ENCODE data around the gene GLTPD2.

DNA sequence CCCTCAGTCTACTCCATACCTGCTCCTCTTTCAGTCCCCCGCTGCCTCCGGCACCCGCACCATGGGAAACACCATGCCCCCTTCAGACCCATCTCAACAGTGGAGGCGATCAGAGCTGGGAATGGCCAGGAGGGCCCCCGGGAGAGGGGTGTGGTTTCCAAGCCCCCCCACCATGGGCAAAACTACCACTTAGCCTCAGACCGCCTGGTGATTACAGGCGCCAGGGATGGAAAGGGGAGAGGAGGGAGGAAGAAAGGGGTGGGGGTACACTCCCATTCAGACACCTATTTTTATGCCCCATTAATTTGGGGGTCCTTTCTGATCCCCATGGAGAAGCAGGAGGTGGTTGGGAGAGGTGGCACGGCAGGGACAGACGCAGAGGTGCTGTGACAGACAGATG is 13.5 kb downstream of the GLTPD2 start, which contains the start of gene C17orf114:
- TF ChIP-seq, protein P1, sequence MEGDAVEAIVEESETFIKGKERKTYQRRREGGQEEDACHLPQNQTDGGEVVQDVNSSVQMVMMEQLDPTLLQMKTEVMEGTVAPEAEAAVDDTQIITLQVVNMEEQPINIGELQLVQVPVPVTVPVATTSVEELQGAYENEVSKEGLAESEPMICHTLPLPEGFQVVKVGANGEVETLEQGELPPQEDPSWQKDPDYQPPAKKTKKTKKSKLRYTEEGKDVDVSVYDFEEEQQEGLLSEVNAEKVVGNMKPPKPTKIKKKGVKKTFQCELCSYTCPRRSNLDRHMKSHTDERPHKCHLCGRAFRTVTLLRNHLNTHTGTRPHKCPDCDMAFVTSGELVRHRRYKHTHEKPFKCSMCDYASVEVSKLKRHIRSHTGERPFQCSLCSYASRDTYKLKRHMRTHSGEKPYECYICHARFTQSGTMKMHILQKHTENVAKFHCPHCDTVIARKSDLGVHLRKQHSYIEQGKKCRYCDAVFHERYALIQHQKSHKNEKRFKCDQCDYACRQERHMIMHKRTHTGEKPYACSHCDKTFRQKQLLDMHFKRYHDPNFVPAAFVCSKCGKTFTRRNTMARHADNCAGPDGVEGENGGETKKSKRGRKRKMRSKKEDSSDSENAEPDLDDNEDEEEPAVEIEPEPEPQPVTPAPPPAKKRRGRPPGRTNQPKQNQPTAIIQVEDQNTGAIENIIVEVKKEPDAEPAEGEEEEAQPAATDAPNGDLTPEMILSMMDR (IDR thresholded peaks at IDR 0.05): no peak
- TF ChIP-seq POLR2A (IDR thresholded peaks at IDR 0.05): no peak

Data from body of pancreas (tissue), 4 donors.